Ishikawa (cell line): Measurements from ENCODE around the gene OR8K5.

Source experiments
- EP300 ChIP-seq: IDR thresholded peaks from 2 replicates; pipeline ENCODE4 v1.6.1; 2012; ENCODE audit warnings: borderline replicate concordance
- MAX ChIP-seq: IDR thresholded peaks from 2 replicates; pipeline ENCODE4 v1.6.1; 2012
- RAD21 ChIP-seq: IDR thresholded peaks from 2 replicates; pipeline ENCODE4 v1.6.1; 2012; ENCODE audit warnings: low read depth
- REST ChIP-seq: IDR thresholded peaks from 2 replicates; pipeline ENCODE4 v1.6.1; 2012; ENCODE audit warnings: low read depth, mild to moderate bottlenecking
- TAF1 ChIP-seq: IDR thresholded peaks from 2 replicates; pipeline ENCODE4 v1.6.1; 2012; ENCODE audit warnings: low read depth, mild to moderate bottlenecking
- YY1 ChIP-seq: IDR thresholded peaks from 2 replicates; pipeline ENCODE4 v1.6.1; 2012; ENCODE audit warnings: low read depth

GRCh38 chr11:56176318-56176717, 16.2 kb upstream of the OR8K5 start, which contains the start of gene OR5J2:
- TF ChIP-seq MAX (no peak), EP300 (no peak), RAD21 (no peak), TAF1 (no peak), YY1 (no peak), REST (no peak)
